ENCODE results near the gene VPS26C. TPM values are rescaled to one million over a fixed set of nuclear protein-coding genes. Genes with fewer than 3 reads are reported as not detected.
"Not testable (repeated sequence)": the region's sequence is repeated elsewhere in the genome, so short reads cannot be mapped to it uniquely, and the experiment has no call there.

The VPS26C gene
- total RNA-seq, 1 experiment from 2014 or later: 58.0 TPM

DNA sequence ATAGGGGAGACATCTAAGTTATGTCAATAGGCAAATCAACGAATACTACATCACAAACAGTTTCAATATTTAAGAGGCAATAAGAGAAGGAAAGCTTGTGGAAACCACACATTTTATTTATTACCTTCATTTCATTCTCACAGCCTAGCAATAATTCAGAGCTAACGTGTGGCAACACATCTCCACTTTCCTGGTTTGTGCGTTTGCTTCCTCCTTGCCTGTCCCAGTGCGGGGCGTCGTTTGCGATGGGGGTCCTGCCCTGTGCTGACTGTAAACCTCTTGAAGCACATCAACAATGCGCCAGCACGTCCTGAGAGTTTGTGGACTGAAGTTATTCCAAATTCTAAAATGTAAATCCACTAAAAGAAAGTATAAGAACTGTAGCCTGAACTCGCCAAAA, 14.4 kb upstream of the VPS26C start:
- Histone ChIP-seq H2AK5ac (ENCODE audit: insufficient read length, low read length) (no peak overlapping the region), H3K79me2 (ENCODE audit: insufficient read depth, low read length) (no peaks in the 10 kb centered on the region), H3K79me1 (ENCODE audit: insufficient read depth, low read depth, low read length, poor library complexity, severe bottlenecking) (no peaks in the 10 kb centered on the region), H2BK12ac (ENCODE audit: insufficient read length, low read depth, low read length) (no peak overlapping the region), H3K23ac (ENCODE audit: insufficient read length, low read depth, low read length) (no peak overlapping the region), H3K4me1 (ENCODE audit: insufficient read depth, low read length) (no peaks in the 10 kb centered on the region; the same call in 1 of the 2 replicates), H3K56ac (ENCODE audit: insufficient read length, low read depth, low read length) (no peak overlapping the region), H3K14ac (ENCODE audit: insufficient read depth, low read length) (no peak overlapping the region), H3K9me3 (ENCODE audit: control insufficient read depth, low read depth, low read length) (no peaks in the 10 kb centered on the region), H4K8ac (replicated peaks; ENCODE audit: insufficient read length, low read depth, low read length) (no peak overlapping the region), H3K23me2 (ENCODE audit: insufficient read length, low read depth, low read length, poor library complexity, severe bottlenecking) (no peaks in the 10 kb centered on the region), H4K20me1 (ENCODE audit: control insufficient read depth, insufficient read depth, insufficient read length) (no peaks in the 10 kb centered on the region), H2BK5ac (ENCODE audit: insufficient read length, low read length) (no peak overlapping the region), H2BK120ac (ENCODE audit: low read depth, low read length, poor library complexity, severe bottlenecking) (no peak overlapping the region), H2BK20ac (ENCODE audit: low read depth, low read length, poor library complexity, severe bottlenecking) (no peak overlapping the region), H2BK15ac (ENCODE audit: low read depth, low read length) (no peak overlapping the region), H3T11ph (ENCODE audit: low read length) (no peak overlapping the region), H3K9ac (ENCODE audit: extremely low read depth, insufficient read length, low read length) (no peak overlapping the region), H4K5ac (ENCODE audit: insufficient read length, low read depth, low read length) (no peak overlapping the region), H3K27ac (ENCODE audit: insufficient read length, low read depth, low read length) (no peak overlapping the region), H3K18ac (ENCODE audit: insufficient read length, low read depth, low read length) (no peak overlapping the region), H3K27me3 (ENCODE audit: insufficient read depth, low read length) (no peaks in the 10 kb centered on the region), H2AFZ (ENCODE audit: low read length) (no peak overlapping the region), H3K4ac (ENCODE audit: low read depth, low read length) (no peak overlapping the region), H4K91ac (ENCODE audit: insufficient read length, low read depth, low read length) (no peak overlapping the region), H3K4me2 (ENCODE audit: insufficient read depth, insufficient read length, low read length) (no peak overlapping the region)
- no peak for DNase-seq
- no peak overlapping the region for H3K4me3 Mint-ChIP-seq
- peaks cover 11 to 13% of the 10 kb centered on the region in 2 experiments for H3K4me1 Mint-ChIP-seq
- peaks cover 19% of the 10 kb centered on the region for H3K27me3 Mint-ChIP-seq (ENCODE audit: low read depth)
- peaks cover 2 to 4% of the 10 kb centered on the region in 2 experiments; a peak in 1 of 5 replicates for H3K9me3 Mint-ChIP-seq
- no CpG with 5 or more reads among the region's 10 CpGs for WGBS (ENCODE audit: extremely low coverage, insufficient read length, low lambda C conversion rate)
- H3K36me3 Mint-ChIP-seq (ENCODE audit: insufficient read depth in 1 of 3, low read depth in 3 of 3): peaks cover 0 to 6% (median 1%) of the 10 kb centered on the region in 3 experiments; a peak in 3 of 7 replicates
- no peak overlapping the region for H3K27ac Mint-ChIP-seq
- TF ChIP-seq, protein P1, sequence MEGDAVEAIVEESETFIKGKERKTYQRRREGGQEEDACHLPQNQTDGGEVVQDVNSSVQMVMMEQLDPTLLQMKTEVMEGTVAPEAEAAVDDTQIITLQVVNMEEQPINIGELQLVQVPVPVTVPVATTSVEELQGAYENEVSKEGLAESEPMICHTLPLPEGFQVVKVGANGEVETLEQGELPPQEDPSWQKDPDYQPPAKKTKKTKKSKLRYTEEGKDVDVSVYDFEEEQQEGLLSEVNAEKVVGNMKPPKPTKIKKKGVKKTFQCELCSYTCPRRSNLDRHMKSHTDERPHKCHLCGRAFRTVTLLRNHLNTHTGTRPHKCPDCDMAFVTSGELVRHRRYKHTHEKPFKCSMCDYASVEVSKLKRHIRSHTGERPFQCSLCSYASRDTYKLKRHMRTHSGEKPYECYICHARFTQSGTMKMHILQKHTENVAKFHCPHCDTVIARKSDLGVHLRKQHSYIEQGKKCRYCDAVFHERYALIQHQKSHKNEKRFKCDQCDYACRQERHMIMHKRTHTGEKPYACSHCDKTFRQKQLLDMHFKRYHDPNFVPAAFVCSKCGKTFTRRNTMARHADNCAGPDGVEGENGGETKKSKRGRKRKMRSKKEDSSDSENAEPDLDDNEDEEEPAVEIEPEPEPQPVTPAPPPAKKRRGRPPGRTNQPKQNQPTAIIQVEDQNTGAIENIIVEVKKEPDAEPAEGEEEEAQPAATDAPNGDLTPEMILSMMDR (conservative IDR thresholded peaks at IDR 0.05): no peak

DNA sequence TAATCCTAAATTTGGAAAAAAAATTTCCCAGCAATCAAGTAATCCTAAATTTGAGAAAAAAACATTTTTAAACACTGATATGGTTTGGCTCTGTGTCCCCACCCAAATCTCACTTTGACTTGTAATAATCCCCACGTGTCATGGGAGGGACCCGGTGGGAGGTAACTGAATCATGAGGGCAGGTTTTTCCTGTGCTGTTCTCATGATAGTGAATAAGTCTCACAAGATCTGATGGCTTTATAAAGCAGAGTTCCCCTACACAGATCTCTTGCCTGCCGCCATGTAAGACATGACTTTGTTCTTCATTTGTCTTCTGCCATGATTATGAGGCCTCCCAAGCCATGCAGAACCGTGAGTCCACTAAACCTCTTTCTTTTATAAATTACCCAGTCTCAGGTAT, 12.1 kb upstream of the VPS26C start:
- not testable (repeated sequence) for H4K91ac ChIP-seq (ENCODE audit: insufficient read length, low read depth, low read length); H4K20me1 ChIP-seq (ENCODE audit: control insufficient read depth, insufficient read depth, insufficient read length); H3K9me3 ChIP-seq (ENCODE audit: control insufficient read depth, low read depth, low read length); H3K27ac ChIP-seq (ENCODE audit: insufficient read length, low read depth, low read length); H3K14ac ChIP-seq (ENCODE audit: insufficient read depth, low read length); H3K56ac ChIP-seq (ENCODE audit: insufficient read length, low read depth, low read length); H3K9ac ChIP-seq (ENCODE audit: extremely low read depth, insufficient read length, low read length); H2BK120ac ChIP-seq (ENCODE audit: low read depth, low read length, poor library complexity, severe bottlenecking); H3K9me3 Mint-ChIP-seq; H2AK5ac ChIP-seq (ENCODE audit: insufficient read length, low read length); H3K4me2 ChIP-seq (ENCODE audit: insufficient read depth, insufficient read length, low read length); H3K27ac Mint-ChIP-seq; DNase-seq; H2BK15ac ChIP-seq (ENCODE audit: low read depth, low read length); H3K23me2 ChIP-seq (ENCODE audit: insufficient read length, low read depth, low read length, poor library complexity, severe bottlenecking); H3K4me3 Mint-ChIP-seq; H3K23ac ChIP-seq (ENCODE audit: insufficient read length, low read depth, low read length); H3K18ac ChIP-seq (ENCODE audit: insufficient read length, low read depth, low read length); H2AFZ ChIP-seq (ENCODE audit: low read length); H2BK20ac ChIP-seq (ENCODE audit: low read depth, low read length, poor library complexity, severe bottlenecking); H3T11ph ChIP-seq (ENCODE audit: low read length); H4K8ac ChIP-seq (replicated peaks; ENCODE audit: insufficient read length, low read depth, low read length); H4K5ac ChIP-seq (ENCODE audit: insufficient read length, low read depth, low read length); H2BK12ac ChIP-seq (ENCODE audit: insufficient read length, low read depth, low read length); H3K27me3 ChIP-seq (ENCODE audit: insufficient read depth, low read length); H3K4me1 ChIP-seq (ENCODE audit: insufficient read depth, low read length); H3K4ac ChIP-seq (ENCODE audit: low read depth, low read length); H3K79me1 ChIP-seq (ENCODE audit: insufficient read depth, low read depth, low read length, poor library complexity, severe bottlenecking); H3K79me2 ChIP-seq (ENCODE audit: insufficient read depth, low read length); H3K36me3 Mint-ChIP-seq (ENCODE audit: insufficient read depth in 1 of 3, low read depth in 3 of 3); H2BK5ac ChIP-seq (ENCODE audit: insufficient read length, low read length)
- no CpG with 5 or more reads among the region's 4 CpGs for WGBS (ENCODE audit: extremely low coverage, insufficient read length, low lambda C conversion rate)
- Mint-ChIP-seq H3K4me1 (peaks cover 11 to 13% of the 10 kb centered on the region in 2 experiments), H3K27me3 (ENCODE audit: low read depth) (peaks cover 19% of the 10 kb centered on the region)

Measured in H9 (cell line).